Activated effector memory CD4-positive, alpha-beta T cell treated with anti-CD3 and anti-CD28 coated beads, Interleukin-2, amount 50 U/mL, for 16 hours (primary cell): ENCODE data around the gene PML.

Experiments
- DNase-seq: peaks from one replicate; pipeline ENCODE4 v3.0.0-alpha.2; 2020

The PML gene

GRCh38 chr15:74013374-74013894, 18.9 kb downstream of the PML start:
- no peak for DNase-seq

GRCh38 chr15:74019734-74020133, 25.2 kb downstream of the PML start:
- DNase-seq, result no peak

- DNase-seq, result peak; percentile 50
These were observed 28.4 kb downstream of the PML start for GRCh38 chr15:74022706-74023470.

GRCh38 chr15:74024687-74025086, 30.2 kb downstream of the PML start:
- DNase-seq, result peak; percentile 17

- peak; percentile 17 for DNase-seq
These were observed 30.9 kb downstream of the PML start for GRCh38 chr15:74025436-74025835.

- DNase-seq, result peak; percentile 41
These were observed 33.2 kb downstream of the PML start for GRCh38 chr15:74027688-74028087.

GRCh38 chr15:74028646-74029045, 34.1 kb downstream of the PML start:
- peak; percentile 33 for DNase-seq

- DNase-seq, result peak; percentile 28
These were observed 37.5 kb downstream of the PML start for GRCh38 chr15:74032046-74032445.

- DNase-seq, result no peak
These were observed 38.4 kb downstream of the PML start for GRCh38 chr15:74032606-74033561.

GRCh38 chr15:74034206-74034755, 39.8 kb downstream of the PML start:
- DNase-seq, result no peak

- no peak for DNase-seq
These were observed 40.9 kb downstream of the PML start for GRCh38 chr15:74035121-74036017.

- no peak for DNase-seq
These were observed 42.0 kb downstream of the PML start for GRCh38 chr15:74036271-74037170.

GRCh38 chr15:74037171-74038117, 42.9 kb downstream of the PML start:
- DNase-seq, result no peak

- no peak for DNase-seq
These were observed 44.5 kb downstream of the PML start for GRCh38 chr15:74038707-74039655.

GRCh38 chr15:74039656-74040010, 45.1 kb downstream of the PML start:
- DNase-seq, result no peak

GRCh38 chr15:74040109-74040850, 45.8 kb downstream of the PML start:
- DNase-seq, result no peak

- no peak for DNase-seq
These were observed 46.8 kb downstream of the PML start for GRCh38 chr15:74041311-74041756.
